ENCODE measurements around the gene HYAL2. TPM values are rescaled to one million over a fixed set of nuclear protein-coding genes. Genes with fewer than 3 reads are reported as not detected.
"Not testable (repeated sequence)": the region's sequence is repeated elsewhere in the genome, so short reads cannot be mapped to it uniquely, and the experiment has no call there.

Gene HYAL2
- total and polyA plus RNA-seq, 4 donors, result 19.5 to 57.6 (median 33.2) TPM

GRCh38 chr3:50286322-50287227, 36.0 kb downstream of the HYAL2 start:
- Histone ChIP-seq H3K27ac (ENCODE audit: low read depth in 1 of 2, low read length in 2 of 2) (no peak overlapping the region), H3K4me3 (ENCODE audit: low read depth in 1 of 3, low read length in 3 of 3) (no peak overlapping the region), H3K27me3 (ENCODE audit: control insufficient read depth in 4 of 4, insufficient read depth in 4 of 4, low read length in 3 of 4) (no peaks in the 10 kb centered on the region), H3K36me3 (ENCODE audit: control insufficient read depth in 4 of 4, insufficient read depth in 3 of 4, low read depth in 1 of 4, low read length in 3 of 4) (peaks cover 5 to 41% (median 22%) of the 10 kb centered on the region in 4 donors), H3K4me1 (ENCODE audit: control insufficient read depth in 4 of 4, insufficient read depth in 4 of 4, low read length in 3 of 4) (peaks cover 2 to 13% (median 8%) of the 10 kb centered on the region in 4 donors), H3K9ac (ENCODE audit: low read depth in 1 of 2, low read length in 2 of 2) (no peak overlapping the region), H3K9me3 (ENCODE audit: control insufficient read depth in 4 of 4, low read length in 3 of 4) (no peaks in the 10 kb centered on the region)
- DNase-seq (ENCODE audit: low spot score), result no peak
- WGBS, result 93% methylated on average over 28 of the region's 28 CpGs
- TF ChIP-seq FOXA2 (IDR thresholded peaks at IDR 0.05) (no peak), HNF4A (conservative IDR thresholded peaks at IDR 0.05) (no peak), GABPA (IDR thresholded peaks at IDR 0.05 in 1 of 2, conservative IDR thresholded peaks at IDR 0.05 in 1 of 2) (no peak), TAF1 (conservative IDR thresholded peaks at IDR 0.05) (no peak), ZBTB33 (IDR thresholded peaks at IDR 0.05) (no peak), MAX (IDR thresholded peaks at IDR 0.05) (no peak), RXRA (IDR thresholded peaks at IDR 0.05) (no peak), EGR1 (IDR thresholded peaks at IDR 0.05; ENCODE audit: low read depth in 2 of 2) (no peak), REST (IDR thresholded peaks at IDR 0.05) (no peak), ATF3 (IDR thresholded peaks at IDR 0.05) (no peak), HNF4G (IDR thresholded peaks at IDR 0.05) (no peak), FOXA1 (IDR thresholded peaks at IDR 0.05) (no peak), NR2F2 (IDR thresholded peaks at IDR 0.05) (no peak), CTCF (IDR thresholded peaks at IDR 0.05; ENCODE audit: low read depth, low read length, missing input control) (no peak), JUND (IDR thresholded peaks at IDR 0.05) (no peak), RAD21 (IDR thresholded peaks at IDR 0.05) (no peak), YY1 (IDR thresholded peaks at IDR 0.05) (no peak), SP1 (IDR thresholded peaks at IDR 0.05) (no peak)

- H3K9ac ChIP-seq (ENCODE audit: low read depth in 1 of 2, low read length in 2 of 2); H3K27ac ChIP-seq (ENCODE audit: low read depth in 1 of 2, low read length in 2 of 2); H3K4me3 ChIP-seq (ENCODE audit: low read depth in 1 of 3, low read length in 3 of 3); H3K9me3 ChIP-seq (ENCODE audit: control insufficient read depth in 4 of 4, low read length in 3 of 4); H3K4me1 ChIP-seq (ENCODE audit: control insufficient read depth in 4 of 4, insufficient read depth in 4 of 4, low read length in 3 of 4); DNase-seq (ENCODE audit: low spot score); H3K27me3 ChIP-seq (ENCODE audit: control insufficient read depth in 4 of 4, insufficient read depth in 4 of 4, low read length in 3 of 4): not testable (repeated sequence)
- H3K36me3 ChIP-seq (ENCODE audit: control insufficient read depth in 4 of 4, insufficient read depth in 3 of 4, low read depth in 1 of 4, low read length in 3 of 4), result peaks cover 0 to 28% (median 19%) of the 10 kb centered on the region in 4 donors
- 93% methylated on average over 6 of the region's 6 CpGs for WGBS
These were observed 38.4 kb downstream of the HYAL2 start for GRCh38 chr3:50284121-50284520.

All from liver (tissue), 9 donors.